ENCODE results near the gene MMS19.
A peak's percentile ranks its signal among the peaks of the same experiment; 100 is the strongest.

Gene MMS19

GRCh38 chr10:97456686-97457065 lies 41.5 kb downstream of the MMS19 start:
- TF ChIP-seq, protein P1, sequence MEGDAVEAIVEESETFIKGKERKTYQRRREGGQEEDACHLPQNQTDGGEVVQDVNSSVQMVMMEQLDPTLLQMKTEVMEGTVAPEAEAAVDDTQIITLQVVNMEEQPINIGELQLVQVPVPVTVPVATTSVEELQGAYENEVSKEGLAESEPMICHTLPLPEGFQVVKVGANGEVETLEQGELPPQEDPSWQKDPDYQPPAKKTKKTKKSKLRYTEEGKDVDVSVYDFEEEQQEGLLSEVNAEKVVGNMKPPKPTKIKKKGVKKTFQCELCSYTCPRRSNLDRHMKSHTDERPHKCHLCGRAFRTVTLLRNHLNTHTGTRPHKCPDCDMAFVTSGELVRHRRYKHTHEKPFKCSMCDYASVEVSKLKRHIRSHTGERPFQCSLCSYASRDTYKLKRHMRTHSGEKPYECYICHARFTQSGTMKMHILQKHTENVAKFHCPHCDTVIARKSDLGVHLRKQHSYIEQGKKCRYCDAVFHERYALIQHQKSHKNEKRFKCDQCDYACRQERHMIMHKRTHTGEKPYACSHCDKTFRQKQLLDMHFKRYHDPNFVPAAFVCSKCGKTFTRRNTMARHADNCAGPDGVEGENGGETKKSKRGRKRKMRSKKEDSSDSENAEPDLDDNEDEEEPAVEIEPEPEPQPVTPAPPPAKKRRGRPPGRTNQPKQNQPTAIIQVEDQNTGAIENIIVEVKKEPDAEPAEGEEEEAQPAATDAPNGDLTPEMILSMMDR (conservative IDR thresholded peaks at IDR 0.05; ENCODE audit: low read depth) = no peak
- ChIA-PET CTCF (interaction anchor here (0.5 to 1.1 kb wide), 4 partner anchors 11 to 178 kb away, joined by 3 to 4 read pairs (median 4); partner anchors contain the start of genes EXOSC1 and ZDHHC16), POLR2A (ENCODE audit: low non-redundant PET) (no interaction called here)
- DNase-seq (ENCODE audit: low spot score) = no peak
- peak overlapping the region; percentile 45 for H3K27ac ChIP-seq

DNA sequence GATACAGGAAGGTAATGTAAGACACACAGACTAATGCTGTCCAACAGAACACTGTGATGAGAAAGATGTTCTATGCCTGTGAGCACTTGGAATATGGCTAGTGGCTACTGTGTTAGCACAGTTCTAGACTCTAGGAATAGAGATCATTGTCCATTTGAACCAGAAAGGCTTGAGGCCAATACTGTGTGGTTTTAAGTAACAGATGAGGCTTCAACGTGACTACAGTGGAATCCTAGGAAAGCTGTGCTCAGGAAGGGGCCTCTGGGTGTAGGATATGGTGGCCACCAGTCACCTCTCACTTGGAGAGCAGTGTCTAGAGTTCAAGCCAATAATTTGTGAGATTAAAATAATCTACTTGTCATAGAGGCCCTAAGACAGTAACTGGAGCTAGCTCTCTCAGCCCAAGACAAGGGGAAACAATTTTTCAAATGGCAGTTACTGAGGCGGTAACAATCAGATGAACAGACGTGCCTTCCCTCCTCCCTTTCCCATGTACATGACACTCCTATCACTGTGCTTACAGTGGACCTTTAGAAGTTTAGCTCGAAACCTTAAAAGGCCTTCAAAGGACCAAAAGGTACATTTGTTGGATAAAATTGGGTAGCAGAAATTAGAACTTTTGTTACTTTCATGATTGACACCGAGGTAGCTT lies 42.1 kb downstream of the MMS19 start:
- no peak overlapping the region for H3K27ac ChIP-seq
- ChIA-PET POLR2A (ENCODE audit: low non-redundant PET) (no interaction called here), CTCF (interaction anchor here (0.6 to 1.1 kb wide), 2 partner anchors 10 to 97 kb away, joined by 4 read pairs; partner anchors contain the start of genes EXOSC1 and ZDHHC16)
- DNase-seq (ENCODE audit: low spot score) = no peak
- TF ChIP-seq, protein P1 (conservative IDR thresholded peaks at IDR 0.05; ENCODE audit: low read depth) = no peak

GRCh38 chr10:97454330-97455036 lies 43.7 kb downstream of the MMS19 start:
- TF ChIP-seq, protein P1 (conservative IDR thresholded peaks at IDR 0.05; ENCODE audit: low read depth) = no peak
- no peak for DNase-seq (ENCODE audit: low spot score)
- CTCF ChIA-PET = interaction anchor here (0.6 to 1.8 kb wide), 3 partner anchors 10 to 415 kb away, joined by 4 to 8 read pairs (median 4); no protein-coding TSS in a partner anchor
- H3K27ac ChIP-seq = peak overlapping the region; percentile 62
- POLR2A ChIA-PET (ENCODE audit: low non-redundant PET) = no interaction called here

DNA sequence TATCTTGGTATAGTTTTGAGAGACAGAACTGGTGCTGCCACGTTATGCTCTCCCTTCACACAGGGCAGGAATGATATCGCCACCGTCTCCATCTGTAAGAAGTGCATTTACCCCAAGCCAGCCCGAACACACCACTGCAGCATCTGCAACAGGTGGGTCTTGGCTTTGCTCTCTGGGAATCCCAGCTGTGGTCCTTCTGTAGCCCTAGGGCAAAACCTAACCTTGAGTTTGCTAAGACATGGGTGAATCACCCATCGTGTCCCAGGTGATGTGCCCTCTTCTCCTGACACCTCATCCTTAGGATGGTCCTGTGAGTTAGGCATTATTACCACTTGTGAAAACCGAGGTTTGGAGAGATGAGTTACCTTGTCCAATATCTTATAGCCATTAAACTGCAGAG lies 45.9 kb downstream of the MMS19 start:
- POLR2A ChIA-PET (ENCODE audit: low non-redundant PET) = no interaction called here
- TF ChIP-seq, protein P1 (conservative IDR thresholded peaks at IDR 0.05; ENCODE audit: low read depth) = no peak
- DNase-seq (ENCODE audit: low spot score) = no peak
- H3K27ac ChIP-seq = peak overlapping the region; percentile 8
- CTCF ChIA-PET = interaction anchor here (1.8 kb wide), 1 partner anchor 12 kb away, joined by 8 read pairs; no protein-coding TSS in a partner anchor

DNA sequence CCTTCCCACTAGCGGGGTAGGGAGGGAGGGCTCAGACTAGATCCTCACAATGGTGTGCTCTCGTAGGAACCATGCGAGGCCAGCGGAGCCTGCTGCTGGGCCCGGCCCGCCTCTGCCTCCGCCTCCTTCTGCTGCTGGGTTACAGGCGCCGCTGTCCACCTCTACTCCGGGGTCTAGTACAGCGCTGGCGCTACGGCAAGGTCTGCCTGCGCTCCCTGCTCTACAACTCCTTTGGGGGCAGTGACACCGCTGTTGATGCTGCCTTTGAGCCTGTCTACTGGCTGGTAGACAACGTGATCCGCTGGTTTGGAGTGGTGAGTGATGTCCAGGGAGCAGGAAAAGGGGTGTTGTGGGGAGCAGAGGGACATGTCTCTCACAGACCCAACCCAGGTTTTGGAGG lies 46.6 kb downstream of the MMS19 start:
- TF ChIP-seq, protein P1 (conservative IDR thresholded peaks at IDR 0.05; ENCODE audit: low read depth) = no peak
- H3K27ac ChIP-seq = peak overlapping the region; percentile 8; the same call in 1 of the 2 replicates
- no peak for DNase-seq (ENCODE audit: low spot score)
- ChIA-PET CTCF (no interaction called here), POLR2A (ENCODE audit: low non-redundant PET) (no interaction called here)

DNA sequence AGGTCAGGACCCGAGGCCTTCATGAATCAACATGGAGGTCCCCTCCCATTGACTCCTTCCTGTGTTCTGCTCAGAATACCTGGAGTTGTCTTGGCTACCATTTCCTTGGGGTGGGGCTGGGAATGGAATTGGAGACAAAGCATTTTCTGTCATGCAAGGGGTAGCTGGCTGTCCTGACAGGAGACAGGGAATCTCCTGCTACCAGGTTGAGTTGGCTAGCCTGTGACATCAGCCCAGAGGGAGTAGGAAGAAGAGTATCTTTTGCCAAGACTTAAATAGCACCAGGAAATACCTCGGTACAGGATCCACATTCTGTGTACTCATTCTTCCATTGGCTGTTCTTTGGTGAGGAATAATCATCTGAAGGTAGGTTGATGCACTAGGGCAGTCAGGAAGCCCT lies 47.4 kb downstream of the MMS19 start:
- POLR2A ChIA-PET (ENCODE audit: low non-redundant PET) = no interaction called here
- TF ChIP-seq, protein P1 (conservative IDR thresholded peaks at IDR 0.05; ENCODE audit: low read depth) = no peak
- CTCF ChIA-PET = no interaction called here
- peak overlapping the region; percentile 43 for H3K27ac ChIP-seq
- DNase-seq (ENCODE audit: low spot score) = no peak
